ENCODE measurements around the gene NOC2L. TPM values are rescaled to one million over a fixed set of nuclear protein-coding genes. Genes with fewer than 3 reads are reported as not detected.
A peak's percentile ranks its signal among the peaks of the same experiment; 100 is the strongest.

Gene NOC2L
- total and polyA plus RNA-seq, 9 of the 15 experiments (the other 6 are each of a cell fraction or from before 2014, with no cell fraction given): 4.0 to 410 (median 200) TPM

- TF ChIP-seq SMAD3 (CRISPR knock-in tag; conservative IDR thresholded peaks at IDR 0.05): no peak
- TF ChIP-seq BCL6 (CRISPR knock-in tag; IDR thresholded peaks at IDR 0.05): no peak
- TF ChIP-seq ZNF639 (CRISPR knock-in tag; conservative IDR thresholded peaks at IDR 0.05 in 1 of 2, IDR thresholded peaks at IDR 0.05 in 1 of 2): peak in 1 of 2 experiments; percentile 43; a peak in 1 of 4 replicates
- no peak; the same call in 1 of the 2 replicates for TF ChIP-seq SIN3B (IDR thresholded peaks at IDR 0.05; ENCODE audit: low read depth)
- no peak for TF ChIP-seq ARID2 (IDR thresholded peaks at IDR 0.05)
- TF ChIP-seq HDGF (IDR thresholded peaks at IDR 0.05): no peak
- TF ChIP-seq HES1 (IDR thresholded peaks at IDR 0.05; ENCODE audit: low read depth): peak; percentile 35; the same call in 1 of the 2 replicates
- TF ChIP-seq TOE1 (IDR thresholded peaks at IDR 0.05; ENCODE audit: borderline replicate concordance): peak; percentile 83
- TF ChIP-seq TOE1 (CRISPR knock-in tag; IDR thresholded peaks at IDR 0.05; ENCODE audit: borderline replicate concordance, low read depth): peak; percentile 97
- TF ChIP-seq JUN (IDR thresholded peaks at IDR 0.05; ENCODE audit: borderline replicate concordance, low read depth, low read length): peak; percentile 100
- peak; percentile 100 for TF ChIP-seq JUN (CRISPR knock-in tag; IDR thresholded peaks at IDR 0.05; ENCODE audit: borderline replicate concordance)
- TF ChIP-seq NR2C1 (IDR thresholded peaks at IDR 0.05): no peak
- peak; percentile 62 for TF ChIP-seq NR2C1 (tag; IDR thresholded peaks at IDR 0.05)
- TF ChIP-seq ASH1L (IDR thresholded peaks at IDR 0.05; ENCODE audit: borderline replicate concordance, low read depth, partially characterized antibody): peak; percentile 33
- TF ChIP-seq ARID4B (CRISPR knock-in tag; IDR thresholded peaks at IDR 0.05): peak; percentile 96
- peak; percentile 86 for TF ChIP-seq CCNT2 (IDR thresholded peaks at IDR 0.05; ENCODE audit: borderline replicate concordance, extremely low read depth, insufficient read length, low read depth, low read length)
- no peak; the same call in 1 of the 2 replicates for TF ChIP-seq LEF1 (IDR thresholded peaks at IDR 0.05)
- peak; percentile 10; the same call in 1 of the 2 replicates for TF ChIP-seq CHD2 (IDR thresholded peaks at IDR 0.05; ENCODE audit: low read depth, low read length)
- no peak for TF ChIP-seq ELF1 (tag; IDR thresholded peaks at IDR 0.05)
- peak; percentile 100 for TF ChIP-seq KHSRP (IDR thresholded peaks at IDR 0.05)
- no peak for TF ChIP-seq ZNF217 (CRISPR knock-in tag; IDR thresholded peaks at IDR 0.05)
- no peak for TF ChIP-seq ZFP36 (IDR thresholded peaks at IDR 0.05; ENCODE audit: low read depth, low read length, partially characterized antibody)
- TF ChIP-seq ZNF778 (CRISPR knock-in tag; IDR thresholded peaks at IDR 0.05): no peak
- peak; percentile 21; the same call in 1 of the 2 replicates for TF ChIP-seq ZNF41 (CRISPR knock-in tag; conservative IDR thresholded peaks at IDR 0.05)
Measured at GRCh38 chr1:1000357-1001056, 41.5 kb upstream of the NOC2L start (continued).
